GM13977 (cell line): ENCODE data around the gene ATP1A4.
A peak's percentile ranks its signal among the peaks of the same experiment; 100 is the strongest.

Experiments used
- DNase-seq: peaks from one replicate; pipeline ENCODE4 v3.0.0; 2012; ENCODE audit warnings: low spot score
- CTCF ChIP-seq: IDR thresholded peaks from 2 replicates; pipeline ENCODE4 v1.5.1; 2012; ENCODE audit warnings: mild to moderate bottlenecking, control low read depth; ENCODE audit not compliant: insufficient read depth; ENCODE audit errors: extremely low read depth, missing control alignments
- in situ Hi-C: fragments of 300-500 bp; cut with MboI; formaldehyde crosslinking; loops from one replicate; pipeline ENCODE4 v1.12.0; 2022; ENCODE audit warnings: low sequenced_read_pairs, low pct_unique_long_range_greater_than_20kb, mixed read lengths, inconsistent platforms; ENCODE audit not compliant: unreplicated experiment

ATP1A4 gene

GRCh38 chr1:160168016-160168415, 16.6 kb downstream of the ATP1A4 start:
- in situ Hi-C loops = no loop called here
- no peak for DNase-seq
- TF ChIP-seq CTCF = no peak

- no peak for DNase-seq
- no peak for TF ChIP-seq CTCF
- in situ Hi-C loops = no loop called here
Observed at GRCh38 chr1:160168609-160169369, 17.4 kb downstream of the ATP1A4 start.

- in situ Hi-C loops = no loop called here
- DNase-seq = peak; percentile 47
- TF ChIP-seq CTCF = no peak
Observed at GRCh38 chr1:160169553-160170399, 18.4 kb downstream of the ATP1A4 start.

- TF ChIP-seq CTCF = no peak
- DNase-seq = no peak
- in situ Hi-C loops = no loop called here
Observed at GRCh38 chr1:160171354-160171753, 20.0 kb downstream of the ATP1A4 start.

- TF ChIP-seq CTCF = no peak
- in situ Hi-C loops = no loop called here
- DNase-seq = no peak
Observed at GRCh38 chr1:160171980-160172379, 20.6 kb downstream of the ATP1A4 start.

GRCh38 chr1:160177231-160177630, 25.8 kb downstream of the ATP1A4 start:
- in situ Hi-C loops = no loop called here
- no peak for TF ChIP-seq CTCF
- peak; percentile 42 for DNase-seq
